HepG2 (cell line): Measurements from ENCODE around the gene STX1B. TPM values are rescaled to one million over a fixed set of nuclear protein-coding genes. Genes with fewer than 3 reads are reported as not detected.

Source experiments
- AGO2 ChIP-seq: fragments of 200-400 bp; formaldehyde crosslinking; optimal IDR thresholded peaks from 2 replicates; pipeline ENCODE3; 2017; ENCODE audit warnings: mild to moderate bottlenecking, low read depth, low read length, moderate library complexity
- CCDC6 ChIP-seq: sonication (generic); formaldehyde crosslinking; IDR thresholded peaks from 2 replicates; pipeline ENCODE4 v1.8.1; 2022; ENCODE audit warnings: mild to moderate bottlenecking, missing genetic modification reagents, moderate library complexity
- CHD2 ChIP-seq: IDR thresholded peaks from 2 replicates; pipeline ENCODE4 v1.6.1; 2011; ENCODE audit warnings: low read depth, low read length, improper control_type of control experiment
- DNMT1 ChIP-seq: sonication (generic); formaldehyde crosslinking; IDR thresholded peaks from 2 replicates; pipeline ENCODE4 v1.5.1; 2020; ENCODE audit warnings: mild to moderate bottlenecking, missing genetic modification reagents
- EZH2 ChIP-seq: conservative IDR thresholded peaks from 2 replicates; pipeline ENCODE4 v1.6.1; 2012; ENCODE audit warnings: mild to moderate bottlenecking, low read depth, low read length, moderate library complexity
- HDAC6 ChIP-seq: fragments of 200-600 bp; sonication (generic); IDR thresholded peaks from 2 replicates; pipeline ENCODE4 v1.7.0; 2017; ENCODE audit warnings: mild to moderate bottlenecking, antibody characterized with exemption, low read length, low read depth
- HNRNPK ChIP-seq: fragments of 200-400 bp; formaldehyde crosslinking; IDR thresholded peaks from 2 replicates; pipeline ENCODE4 v1.6.1; 2018; ENCODE audit warnings: low read length, low read depth, moderate library complexity, mild to moderate bottlenecking; ENCODE audit not compliant: poor library complexity, severe bottlenecking
- IRX3 ChIP-seq: sonication (generic); formaldehyde crosslinking; IDR thresholded peaks from 2 replicates; pipeline ENCODE4 v1.8.1; 2023; ENCODE audit warnings: mild to moderate bottlenecking, low read depth, missing genetic modification reagents, borderline replicate concordance
- MED1 ChIP-seq: sonication (generic); formaldehyde crosslinking; IDR thresholded peaks from 2 replicates; pipeline ENCODE4 v1.4.0; 2020; ENCODE audit warnings: missing genetic modification reagents
- NFKB2 ChIP-seq: sonication (generic); formaldehyde crosslinking; IDR thresholded peaks from 2 replicates; pipeline ENCODE4 v1.4.0; 2020; ENCODE audit warnings: missing genetic modification reagents, borderline replicate concordance
- RFX5 ChIP-seq: IDR thresholded peaks from 2 replicates; pipeline ENCODE4 v1.6.1; 2011; ENCODE audit warnings: low read depth, low read length, improper control_type of control experiment
- SAP130 ChIP-seq: IDR thresholded peaks from 2 replicates; pipeline ENCODE4 v1.6.1; 2016; ENCODE audit warnings: low read depth
- SKI ChIP-seq: fragments of 450-650 bp; IDR thresholded peaks from one replicate; pipeline ENCODE4 v1.6.1; 2018; ENCODE audit warnings: mild to moderate bottlenecking; ENCODE audit not compliant: partially characterized antibody
- XRCC5 ChIP-seq: fragments of 200-400 bp; formaldehyde crosslinking; optimal IDR thresholded peaks from 2 replicates; pipeline ENCODE3; 2017; ENCODE audit warnings: mild to moderate bottlenecking, low read length
- ZFP1 ChIP-seq: IDR thresholded peaks from 2 replicates; pipeline ENCODE4 v1.6.1; 2016
- ZFY ChIP-seq: sonication (generic); formaldehyde crosslinking; IDR thresholded peaks from 2 replicates; pipeline ENCODE4 v1.4.0; 2020; ENCODE audit warnings: missing genetic modification reagents
- ZNF10 ChIP-seq: sonication (generic); formaldehyde crosslinking; IDR thresholded peaks from 2 replicates; pipeline ENCODE4 v1.4.0; 2020; ENCODE audit warnings: mild to moderate bottlenecking, low read depth, missing genetic modification reagents, borderline replicate concordance
- ZNF3 ChIP-seq: IDR thresholded peaks from 2 replicates; pipeline ENCODE4 v1.7.0; 2017; ENCODE audit warnings: inconsistent platforms
- ZNF354B ChIP-seq: sonication (generic); formaldehyde crosslinking; IDR thresholded peaks from 2 replicates; pipeline ENCODE4 v1.8.0; 2022; ENCODE audit warnings: mild to moderate bottlenecking, missing genetic modification reagents
- ZNF468 ChIP-seq: sonication (generic); formaldehyde crosslinking; IDR thresholded peaks from 2 replicates; pipeline ENCODE4 v1.8.0; 2022; ENCODE audit warnings: mild to moderate bottlenecking, moderate library complexity, missing genetic modification reagents
- ZNF562 ChIP-seq: sonication (generic); formaldehyde crosslinking; IDR thresholded peaks from 2 replicates; pipeline ENCODE4 v1.8.0; 2022; ENCODE audit warnings: missing genetic modification reagents, borderline replicate concordance
- ZNF615 ChIP-seq: sonication (generic); formaldehyde crosslinking; IDR thresholded peaks from 2 replicates; pipeline ENCODE4 v1.5.0; 2020; ENCODE audit warnings: mild to moderate bottlenecking, missing genetic modification reagents, borderline replicate concordance
- ZNF781 ChIP-seq: sonication (generic); formaldehyde crosslinking; IDR thresholded peaks from 2 replicates; pipeline ENCODE4 v1.5.1; 2020; ENCODE audit warnings: borderline replicate concordance, mild to moderate bottlenecking, missing genetic modification reagents; ENCODE audit errors: not compliant biosample characterization
- ZNF891 ChIP-seq: sonication (generic); formaldehyde crosslinking; IDR thresholded peaks from 2 replicates; pipeline ENCODE4 v1.5.0; 2020; ENCODE audit warnings: mild to moderate bottlenecking, missing genetic modification reagents
- polyA plus RNA-seq, 8 experiments: library from polyadenylated mRNA; depleted of rRNA in 3 of 8; stranded (reverse) in 7 of 8; unstranded in 1 of 8; fragments of >200 nt; fragmentation: Illumina TruSeq in 4 of 8; extraction: Trizol in 4 of 8; gene quantifications; 2 replicates each; pipeline versions ENCODE4 v1.2.1 to v1.2.3, GENCODE V29; 2011 to 2016; ENCODE audit warnings: low read depth in 4 of 8, missing spikeins in 1 of 8, mixed read lengths in 1 of 8; ENCODE audit not compliant: insufficient read depth in 1 of 8
- total RNA-seq, 5 experiments: library from RNA; depleted of rRNA; stranded (reverse); fragments of >200 nt; fragmentation: Illumina TruSeq; extraction: Trizol; gene quantifications; 2 replicates each; pipeline ENCODE4 v1.2.3, GENCODE V29; 2016; ENCODE audit warnings: low read depth in 1 of 5
- TF ChIP-seq, protein P1 (sequence below): IDR thresholded peaks from 2 replicates; pipeline ENCODE4 v1.6.1; 2012; ENCODE audit warnings: inconsistent platforms
- TF ChIP-seq, protein P2 (sequence below): sonication (generic); formaldehyde crosslinking; IDR thresholded peaks from 2 replicates; pipeline ENCODE4 v1.4.0; 2020; ENCODE audit warnings: mild to moderate bottlenecking, missing genetic modification reagents, borderline replicate concordance
- TF ChIP-seq, protein P3 (sequence below): sonication (generic); formaldehyde crosslinking; IDR thresholded peaks from 2 replicates; pipeline ENCODE4 v1.5.0; 2020; ENCODE audit warnings: mild to moderate bottlenecking, missing genetic modification reagents, moderate library complexity
- TF ChIP-seq, protein P4 (sequence below): sonication (generic); formaldehyde crosslinking; IDR thresholded peaks from 2 replicates; pipeline ENCODE4 v1.8.1; 2023; ENCODE audit warnings: mild to moderate bottlenecking, missing genetic modification reagents, borderline replicate concordance

The STX1B gene
- total and polyA plus RNA-seq, 2 of the 13 experiments (the other 11 are each of a cell fraction or from before 2014, with no cell fraction given) = 2.1 to 3.0 TPM

DNA sequence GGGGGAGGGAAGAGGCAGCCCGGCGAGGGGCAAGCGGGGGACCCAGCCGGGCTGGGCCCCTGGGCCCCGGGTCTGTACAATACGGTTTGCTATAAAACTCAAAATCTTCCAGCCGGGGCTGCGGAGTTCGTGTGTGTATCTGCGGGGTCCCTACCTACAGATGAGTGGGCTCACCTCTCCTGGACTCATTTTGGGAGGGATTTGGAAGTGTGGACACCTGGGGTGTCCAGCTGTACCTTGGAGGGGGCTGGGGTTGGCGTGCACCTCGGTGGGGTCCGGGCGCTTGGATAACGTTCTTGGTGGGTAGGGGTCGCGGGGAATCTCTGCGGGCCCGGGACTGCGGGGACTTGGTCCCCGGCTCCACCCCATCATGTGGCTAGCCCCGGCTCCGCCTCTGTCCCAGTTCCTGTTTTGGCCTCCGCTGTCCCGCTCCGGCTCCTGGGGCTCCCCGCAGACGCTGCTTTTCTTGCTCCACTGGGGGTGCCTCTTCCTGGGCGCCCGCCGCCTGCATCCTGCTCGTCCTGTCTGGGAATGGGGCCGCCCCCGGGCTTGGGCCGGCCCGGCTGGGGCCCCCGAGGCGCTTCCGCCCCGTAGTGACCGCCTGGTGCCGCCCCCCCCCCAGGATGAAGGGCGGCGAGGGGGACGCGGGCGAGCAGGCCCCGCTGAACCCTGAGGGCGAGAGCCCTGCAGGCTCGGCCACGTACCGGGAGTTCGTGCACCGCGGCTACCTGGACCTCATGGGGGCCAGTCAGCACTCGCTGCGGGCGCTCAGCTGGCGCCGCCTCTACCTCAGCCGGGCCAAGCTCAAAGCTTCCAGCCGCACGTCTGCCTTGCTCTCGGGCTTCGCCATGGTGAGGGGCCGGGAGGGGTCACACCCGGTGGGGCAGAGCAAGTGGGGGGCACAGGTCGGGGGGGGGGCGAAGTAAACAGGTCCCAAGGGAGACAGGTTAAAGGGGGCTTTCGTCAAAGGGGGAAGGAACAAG lies 61.5 kb downstream of the STX1B start, which contains the start of gene ORAI3 (continued):
- TF ChIP-seq ZNF781 (CRISPR knock-in tag) (no peak), ZFP1 (CRISPR knock-in tag) (no peak), ZNF10 (CRISPR knock-in tag) (no peak), ZNF3 (CRISPR knock-in tag) (no peak), NFKB2 (CRISPR knock-in tag) (peak; percentile 81; the same call in 1 of the 2 replicates), AGO2 (peak; percentile 99), HDAC6 (no peak), RFX5 (no peak), HNRNPK (peak; percentile 64), IRX3 (no peak; the same call in 1 of the 2 replicates), XRCC5 (peak; percentile 45), CCDC6 (CRISPR knock-in tag) (no peak), ZNF354B (CRISPR knock-in tag) (no peak), ZFY (CRISPR knock-in tag) (peak; percentile 88), EZH2 (no peak), SKI (no peak), MED1 (CRISPR knock-in tag) (no peak; the same call in 1 of the 2 replicates), ZNF562 (CRISPR knock-in tag) (no peak), ZNF615 (CRISPR knock-in tag) (no peak), DNMT1 (CRISPR knock-in tag) (no peak), CHD2 (no peak), ZNF468 (CRISPR knock-in tag) (peak; percentile 40; the same call in 1 of the 2 replicates), ZNF891 (peak; percentile 34; the same call in 1 of the 2 replicates), SAP130 (CRISPR knock-in tag) (peak; percentile 53)
- TF ChIP-seq, protein P1, sequence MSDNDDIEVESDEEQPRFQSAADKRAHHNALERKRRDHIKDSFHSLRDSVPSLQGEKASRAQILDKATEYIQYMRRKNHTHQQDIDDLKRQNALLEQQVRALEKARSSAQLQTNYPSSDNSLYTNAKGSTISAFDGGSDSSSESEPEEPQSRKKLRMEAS = peak; percentile 52
- TF ChIP-seq, protein P2, sequence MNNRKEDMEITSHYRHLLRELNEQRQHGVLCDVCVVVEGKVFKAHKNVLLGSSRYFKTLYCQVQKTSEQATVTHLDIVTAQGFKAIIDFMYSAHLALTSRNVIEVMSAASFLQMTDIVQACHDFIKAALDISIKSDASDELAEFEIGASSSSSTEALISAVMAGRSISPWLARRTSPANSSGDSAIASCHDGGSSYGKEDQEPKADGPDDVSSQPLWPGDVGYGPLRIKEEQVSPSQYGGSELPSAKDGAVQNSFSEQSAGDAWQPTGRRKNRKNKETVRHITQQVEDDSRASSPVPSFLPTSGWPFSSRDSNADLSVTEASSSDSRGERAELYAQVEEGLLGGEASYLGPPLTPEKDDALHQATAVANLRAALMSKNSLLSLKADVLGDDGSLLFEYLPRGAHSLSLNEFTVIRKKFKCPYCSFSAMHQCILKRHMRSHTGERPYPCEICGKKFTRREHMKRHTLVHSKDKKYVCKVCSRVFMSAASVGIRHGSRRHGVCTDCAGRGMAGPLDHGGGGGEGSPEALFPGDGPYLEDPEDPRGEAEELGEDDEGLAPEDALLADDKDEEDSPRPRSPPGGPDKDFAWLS = no peak
- TF ChIP-seq, protein P3, sequence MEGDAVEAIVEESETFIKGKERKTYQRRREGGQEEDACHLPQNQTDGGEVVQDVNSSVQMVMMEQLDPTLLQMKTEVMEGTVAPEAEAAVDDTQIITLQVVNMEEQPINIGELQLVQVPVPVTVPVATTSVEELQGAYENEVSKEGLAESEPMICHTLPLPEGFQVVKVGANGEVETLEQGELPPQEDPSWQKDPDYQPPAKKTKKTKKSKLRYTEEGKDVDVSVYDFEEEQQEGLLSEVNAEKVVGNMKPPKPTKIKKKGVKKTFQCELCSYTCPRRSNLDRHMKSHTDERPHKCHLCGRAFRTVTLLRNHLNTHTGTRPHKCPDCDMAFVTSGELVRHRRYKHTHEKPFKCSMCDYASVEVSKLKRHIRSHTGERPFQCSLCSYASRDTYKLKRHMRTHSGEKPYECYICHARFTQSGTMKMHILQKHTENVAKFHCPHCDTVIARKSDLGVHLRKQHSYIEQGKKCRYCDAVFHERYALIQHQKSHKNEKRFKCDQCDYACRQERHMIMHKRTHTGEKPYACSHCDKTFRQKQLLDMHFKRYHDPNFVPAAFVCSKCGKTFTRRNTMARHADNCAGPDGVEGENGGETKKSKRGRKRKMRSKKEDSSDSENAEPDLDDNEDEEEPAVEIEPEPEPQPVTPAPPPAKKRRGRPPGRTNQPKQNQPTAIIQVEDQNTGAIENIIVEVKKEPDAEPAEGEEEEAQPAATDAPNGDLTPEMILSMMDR (CRISPR knock-in tag) = no peak; the same call in 1 of the 2 replicates
- TF ChIP-seq, protein P4, sequence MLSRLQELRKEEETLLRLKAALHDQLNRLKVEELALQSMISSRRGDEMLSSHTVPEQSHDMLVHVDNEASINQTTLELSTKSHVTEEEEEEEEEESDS (CRISPR knock-in tag) = no peak
